T follicular helper cell (primary cell): ENCODE data around the gene ASPSCR1.

Source experiments
- DNase-seq: peaks from one replicate; pipeline ENCODE4 v3.0.0-alpha.2; 2020; ENCODE audit warnings: low read depth

The ASPSCR1 gene

GRCh38 chr17:82041144-82041814, 63.9 kb downstream of the ASPSCR1 start:
- no peak for DNase-seq

- DNase-seq, result no peak
These were observed 65.2 kb downstream of the ASPSCR1 start for GRCh38 chr17:82042649-82043048.

- no peak for DNase-seq
These were observed 66.1 kb downstream of the ASPSCR1 start for GRCh38 chr17:82043507-82043906.

GRCh38 chr17:82045936-82046484, 68.6 kb downstream of the ASPSCR1 start:
- no peak for DNase-seq

- DNase-seq, result no peak
These were observed 69.5 kb downstream of the ASPSCR1 start for GRCh38 chr17:82046903-82047302.

GRCh38 chr17:82047379-82047778, 70.0 kb downstream of the ASPSCR1 start:
- no peak for DNase-seq

GRCh38 chr17:82047914-82048570, 70.6 kb downstream of the ASPSCR1 start:
- no peak for DNase-seq

GRCh38 chr17:82048571-82048971, 71.1 kb downstream of the ASPSCR1 start:
- DNase-seq, result no peak

- DNase-seq, result no peak
These were observed 71.7 kb downstream of the ASPSCR1 start for GRCh38 chr17:82049106-82049505.

GRCh38 chr17:82049521-82049971, 72.1 kb downstream of the ASPSCR1 start:
- DNase-seq, result no peak

- no peak for DNase-seq
These were observed 72.8 kb downstream of the ASPSCR1 start for GRCh38 chr17:82050152-82050760.

- no peak for DNase-seq
These were observed 73.6 kb downstream of the ASPSCR1 start for GRCh38 chr17:82050761-82051641.

GRCh38 chr17:82051776-82052637, 74.6 kb downstream of the ASPSCR1 start, which contains the start of the genes GPS1 and RFNG:
Gene GPS1, plus strand, starts transcription at chr17:82051898. Its CDS starts 34 bp downstream, at chr17:82051932.
Gene RFNG, minus strand, starts transcription at chr17:82051811. Its CDS starts 45 bp downstream, at chr17:82051766.
- DNase-seq, result peak; percentile 74

- DNase-seq, result no peak
These were observed 75.2 kb downstream of the ASPSCR1 start for GRCh38 chr17:82052638-82053059.

- no peak for DNase-seq
These were observed 75.7 kb downstream of the ASPSCR1 start for GRCh38 chr17:82053130-82053529.

- no peak for DNase-seq
These were observed 76.3 kb downstream of the ASPSCR1 start for GRCh38 chr17:82053556-82054263.

- DNase-seq, result no peak
These were observed 77.1 kb downstream of the ASPSCR1 start for GRCh38 chr17:82054351-82055022.

- DNase-seq, result no peak
These were observed 77.9 kb downstream of the ASPSCR1 start for GRCh38 chr17:82055023-82055964.
